ENCODE results near the gene EI24.

EI24 gene

GRCh38 chr11:125591649-125592304 is 22.5 kb downstream of the EI24 start:
- TF ChIP-seq, protein P1, sequence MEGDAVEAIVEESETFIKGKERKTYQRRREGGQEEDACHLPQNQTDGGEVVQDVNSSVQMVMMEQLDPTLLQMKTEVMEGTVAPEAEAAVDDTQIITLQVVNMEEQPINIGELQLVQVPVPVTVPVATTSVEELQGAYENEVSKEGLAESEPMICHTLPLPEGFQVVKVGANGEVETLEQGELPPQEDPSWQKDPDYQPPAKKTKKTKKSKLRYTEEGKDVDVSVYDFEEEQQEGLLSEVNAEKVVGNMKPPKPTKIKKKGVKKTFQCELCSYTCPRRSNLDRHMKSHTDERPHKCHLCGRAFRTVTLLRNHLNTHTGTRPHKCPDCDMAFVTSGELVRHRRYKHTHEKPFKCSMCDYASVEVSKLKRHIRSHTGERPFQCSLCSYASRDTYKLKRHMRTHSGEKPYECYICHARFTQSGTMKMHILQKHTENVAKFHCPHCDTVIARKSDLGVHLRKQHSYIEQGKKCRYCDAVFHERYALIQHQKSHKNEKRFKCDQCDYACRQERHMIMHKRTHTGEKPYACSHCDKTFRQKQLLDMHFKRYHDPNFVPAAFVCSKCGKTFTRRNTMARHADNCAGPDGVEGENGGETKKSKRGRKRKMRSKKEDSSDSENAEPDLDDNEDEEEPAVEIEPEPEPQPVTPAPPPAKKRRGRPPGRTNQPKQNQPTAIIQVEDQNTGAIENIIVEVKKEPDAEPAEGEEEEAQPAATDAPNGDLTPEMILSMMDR (IDR thresholded peaks at IDR 0.05; ENCODE audit: borderline replicate concordance, insufficient read depth, low read depth, low read length) = no peak
- H3K4me3 ChIP-seq (ENCODE audit: low read depth, low read length) = peak overlapping the region; percentile 60

GRCh38 chr11:125592305-125593113 is 23.2 kb downstream of the EI24 start, which contains the start of gene STT3A:
STT3A (plus strand) TSS chr11:125592852; CDS start chr11:125595916, 3,064 bp downstream.
- TF ChIP-seq, protein P1 (IDR thresholded peaks at IDR 0.05; ENCODE audit: borderline replicate concordance, insufficient read depth, low read depth, low read length) = no peak
- H3K4me3 ChIP-seq (ENCODE audit: low read depth, low read length) = peak within 1 kb of the TSS; percentile 80

- TF ChIP-seq, protein P1 (IDR thresholded peaks at IDR 0.05; ENCODE audit: borderline replicate concordance, insufficient read depth, low read depth, low read length) = no peak
- H3K4me3 ChIP-seq (ENCODE audit: low read depth, low read length) = peak overlapping the region; percentile 80
These were observed 24.0 kb downstream of the EI24 start for GRCh38 chr11:125593114-125593820.

DNA sequence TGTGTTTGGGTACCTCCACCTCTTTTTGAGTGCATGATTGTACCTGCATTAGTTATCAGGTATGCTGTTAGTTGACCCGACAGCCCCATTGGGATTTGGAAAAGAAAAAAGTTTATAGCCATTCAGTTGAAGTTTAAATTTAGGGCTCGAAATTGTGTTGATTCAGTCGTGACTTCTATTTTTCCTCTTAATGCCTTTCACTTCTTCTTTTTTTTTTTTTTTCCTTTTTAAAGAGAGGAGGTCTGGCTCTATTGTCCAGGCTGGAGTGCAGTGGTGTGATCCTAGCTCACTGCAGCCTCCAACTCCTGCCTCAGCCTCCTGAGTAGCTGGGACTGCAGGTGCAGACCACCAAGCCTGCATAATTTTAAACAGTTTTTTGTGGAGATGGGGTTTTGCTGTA is 25.7 kb downstream of the EI24 start:
- TF ChIP-seq, protein P1 (IDR thresholded peaks at IDR 0.05; ENCODE audit: borderline replicate concordance, insufficient read depth, low read depth, low read length) = no peak
- H3K4me3 ChIP-seq (ENCODE audit: low read depth, low read length) = no peak overlapping the region

DNA sequence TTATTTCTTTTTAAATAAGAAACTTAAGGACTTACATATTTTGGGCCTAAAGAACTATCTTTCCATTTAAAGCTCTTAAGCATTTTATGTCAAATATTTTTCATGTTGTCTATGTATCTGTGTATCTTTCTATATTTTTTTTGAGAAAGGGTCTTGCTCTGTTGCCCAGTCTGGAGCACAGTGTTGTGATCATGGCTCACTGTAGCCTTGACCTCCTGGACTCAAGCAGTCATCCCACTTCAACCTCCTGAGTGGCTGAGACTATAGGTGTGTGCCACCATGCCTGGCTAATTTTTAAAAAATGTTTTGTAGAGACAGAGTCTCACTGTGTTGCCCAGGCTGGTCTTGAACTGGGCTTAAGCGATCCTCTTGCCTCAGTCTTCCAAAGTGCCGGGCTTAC is 31.4 kb downstream of the EI24 start:
- TF ChIP-seq, protein P1 (IDR thresholded peaks at IDR 0.05; ENCODE audit: borderline replicate concordance, insufficient read depth, low read depth, low read length) = no peak
- no peak overlapping the region for H3K4me3 ChIP-seq (ENCODE audit: low read depth, low read length)

DNA sequence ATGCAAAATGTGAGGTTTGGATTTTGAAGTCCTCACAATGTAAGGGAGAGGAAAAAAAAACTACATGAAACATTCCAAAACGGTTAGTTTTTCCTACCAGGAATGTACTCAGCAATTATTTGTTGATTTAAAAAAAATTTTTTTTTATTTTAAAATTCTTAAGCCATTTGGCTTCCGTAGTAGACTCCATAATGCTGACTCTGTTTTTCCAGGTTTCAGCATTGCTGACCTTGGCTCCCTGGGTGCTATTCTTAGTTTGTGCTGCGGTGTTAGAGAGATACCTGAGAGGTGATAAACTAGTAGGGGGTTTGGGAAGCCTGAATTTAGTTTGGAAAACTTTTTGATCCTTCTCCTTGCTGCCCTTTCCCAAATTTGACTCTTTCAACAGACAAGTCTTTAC is 33.9 kb downstream of the EI24 start:
- H3K4me3 ChIP-seq (ENCODE audit: low read depth, low read length) = no peak overlapping the region
- TF ChIP-seq, protein P1 (IDR thresholded peaks at IDR 0.05; ENCODE audit: borderline replicate concordance, insufficient read depth, low read depth, low read length) = no peak
